Sigmoid colon (tissue), 7 donors: ENCODE measurements around the gene GIT2. TPM values are rescaled to one million over a fixed set of nuclear protein-coding genes. Genes with fewer than 3 reads are reported as not detected.

Source experiments
- DNase-seq: peaks from one replicate; pipeline ENCODE4 v3.0.0-alpha.2; 2019
- H3K27ac ChIP-seq, 4 donors: fragments of 200-600 bp; sonication (generic); one replicate each; pipeline ENCODE4 v1.5.1; 2016 to 2019; ENCODE audit warnings: mild to moderate bottlenecking in 1 of 4
- H3K27me3 ChIP-seq, 3 donors: fragments of 200-600 bp; sonication (generic); one replicate each; pipeline ENCODE4 v1.5.1; 2019; ENCODE audit warnings: mild to moderate bottlenecking in 1 of 3
- H3K36me3 ChIP-seq, 4 donors: fragments of 200-600 bp; sonication (generic); one replicate each; pipeline ENCODE4 v1.5.1; 2016 to 2019
- H3K4me1 ChIP-seq, 4 donors: fragments of 200-600 bp; sonication (generic); one replicate each; pipeline ENCODE4 v1.5.1; 2017 to 2019
- H3K4me3 ChIP-seq, 4 donors: fragments of 200-600 bp; sonication (generic); one replicate each; pipeline ENCODE4 v1.5.1; 2017 to 2019; ENCODE audit warnings: mild to moderate bottlenecking in 2 of 4, moderate library complexity in 1 of 4
- H3K9me3 ChIP-seq, 4 donors: fragments of 200-600 bp in 3 of 4; sonication (generic) in 3 of 4; one replicate each; pipeline versions ENCODE4 v1.5.1 to v1.6.1; 2013 to 2019
- EP300 ChIP-seq, 4 donors: sonication (generic); formaldehyde crosslinking; IDR thresholded peaks; one replicate each; pipeline ENCODE4 v1.6.1; 2017; ENCODE audit warnings: antibody characterized with exemption in 4 of 4
- POLR2A ChIP-seq, 2 donors: fragments of 450-650 bp; IDR thresholded peaks; one replicate each; pipeline ENCODE4 v1.6.1; 2016; ENCODE audit warnings: antibody characterized with exemption in 2 of 2, mild to moderate bottlenecking in 2 of 2, moderate library complexity in 2 of 2
- POLR2AphosphoS5 ChIP-seq, 4 donors: sonication (generic); formaldehyde crosslinking; IDR thresholded peaks; one replicate each; pipeline ENCODE4 v1.6.1; 2017; ENCODE audit warnings: antibody characterized with exemption in 4 of 4
- WGBS, 2 donors: extraction: QIAGEN DNeasy Blood & Tissue Kit; methylation state at CpG; one replicate each; pipeline ENCODE4 v1.1.7; 2013; 5-methylcytosine and 5-hydroxymethylcytosine counted together
- intact Hi-C: fragments of 100-400 bp; cut with DNase I; formaldehyde crosslinking; loops from one replicate; pipeline ENCODE4 v1.15.1; 2023
- polyA plus RNA-seq, 3 donors: library from polyadenylated mRNA; stranded (reverse); fragments of 200-250 nt; gene quantifications; one replicate each; pipeline ENCODE4 v1.2.3, GENCODE V29; 2013
- total RNA-seq, 4 donors: library from RNA; depleted of rRNA; stranded (reverse); fragments of >200 nt; gene quantifications; one replicate each; pipeline ENCODE4 v1.1.0, GENCODE V29; 2016
- TF ChIP-seq, protein P1 (sequence below), 4 experiments: fragments of 450-650 bp in 3 of 4; fragments of 200-600 bp in 1 of 4; IDR thresholded peaks; one replicate each; pipeline ENCODE4 v1.5.1; 2016 to 2019; ENCODE audit warnings: antibody characterized with exemption in 4 of 4, mild to moderate bottlenecking in 3 of 4, moderate library complexity in 2 of 4
- donor health status: healthy with polysubstance abuse.
- donor health status: Bipolar disorder and iron deficiency.
- donor health status: healthy.

Gene GIT2
- total and polyA plus RNA-seq, 7 donors: 6.0 to 54.6 (median 26.7) TPM

DNA sequence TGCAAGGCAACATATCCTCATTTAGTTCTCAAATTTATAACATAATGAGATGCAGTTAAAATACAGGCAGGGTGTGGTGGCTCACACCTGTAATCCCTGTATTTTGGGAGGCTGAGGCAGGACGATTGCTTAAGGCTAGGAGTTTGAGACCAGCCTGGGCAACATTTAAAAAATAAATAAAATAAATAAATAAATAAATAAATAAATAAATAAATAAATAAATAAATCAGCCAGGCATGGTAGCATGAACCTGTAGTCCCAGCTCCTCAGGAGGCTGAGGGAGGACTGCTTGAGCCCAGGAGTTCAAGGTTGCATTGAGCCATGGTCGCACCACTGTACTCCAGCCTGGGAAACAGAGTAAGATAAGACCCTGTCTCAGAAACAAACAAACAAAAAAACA lies 56.7 kb downstream of the GIT2 start:
- H3K4me3 ChIP-seq: no peak overlapping the region
- intact Hi-C loops: no loop called here
- no peaks in the 10 kb centered on the region for H3K27me3 ChIP-seq
- peaks cover 13 to 48% (median 22%) of the 10 kb centered on the region in 4 donors for H3K36me3 ChIP-seq
- no peaks in the 10 kb centered on the region for H3K9me3 ChIP-seq
- H3K4me1 ChIP-seq: peaks cover 0 to 15% (median 7%) of the 10 kb centered on the region in 4 donors
- TF ChIP-seq POLR2AphosphoS5 (IDR thresholded peaks at IDR 0.05) (no peak), POLR2A (IDR thresholded peaks at IDR 0.05) (no peak), EP300 (IDR thresholded peaks at IDR 0.05) (no peak)
- TF ChIP-seq, protein P1, sequence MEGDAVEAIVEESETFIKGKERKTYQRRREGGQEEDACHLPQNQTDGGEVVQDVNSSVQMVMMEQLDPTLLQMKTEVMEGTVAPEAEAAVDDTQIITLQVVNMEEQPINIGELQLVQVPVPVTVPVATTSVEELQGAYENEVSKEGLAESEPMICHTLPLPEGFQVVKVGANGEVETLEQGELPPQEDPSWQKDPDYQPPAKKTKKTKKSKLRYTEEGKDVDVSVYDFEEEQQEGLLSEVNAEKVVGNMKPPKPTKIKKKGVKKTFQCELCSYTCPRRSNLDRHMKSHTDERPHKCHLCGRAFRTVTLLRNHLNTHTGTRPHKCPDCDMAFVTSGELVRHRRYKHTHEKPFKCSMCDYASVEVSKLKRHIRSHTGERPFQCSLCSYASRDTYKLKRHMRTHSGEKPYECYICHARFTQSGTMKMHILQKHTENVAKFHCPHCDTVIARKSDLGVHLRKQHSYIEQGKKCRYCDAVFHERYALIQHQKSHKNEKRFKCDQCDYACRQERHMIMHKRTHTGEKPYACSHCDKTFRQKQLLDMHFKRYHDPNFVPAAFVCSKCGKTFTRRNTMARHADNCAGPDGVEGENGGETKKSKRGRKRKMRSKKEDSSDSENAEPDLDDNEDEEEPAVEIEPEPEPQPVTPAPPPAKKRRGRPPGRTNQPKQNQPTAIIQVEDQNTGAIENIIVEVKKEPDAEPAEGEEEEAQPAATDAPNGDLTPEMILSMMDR (IDR thresholded peaks at IDR 0.05): no peak
- WGBS, 2 donors: 56 to 83% methylated on average over 2 of the region's 2 CpGs
- H3K27ac ChIP-seq: no peak overlapping the region
- no peak for DNase-seq

DNA sequence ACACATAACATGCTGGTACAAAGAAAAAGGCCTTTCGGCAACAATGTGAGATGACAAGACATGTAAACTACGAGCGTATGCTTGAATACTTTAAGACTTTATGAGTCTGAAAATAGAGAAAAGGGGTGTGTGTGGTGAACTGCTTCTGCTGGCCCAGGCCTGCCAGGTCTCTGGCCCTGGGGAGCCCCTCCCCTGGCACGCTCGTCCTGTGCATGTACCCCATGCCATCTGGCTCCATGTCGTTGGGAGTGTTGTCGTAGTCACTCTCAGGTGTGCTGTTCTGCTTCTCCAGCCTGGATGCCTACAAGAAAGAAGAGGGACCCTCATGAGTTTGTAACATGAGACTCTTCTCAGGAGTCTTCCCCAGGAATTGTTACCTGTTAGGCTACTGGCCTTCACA lies 57.2 kb downstream of the GIT2 start:
- 94 to 97% methylated on average over 7 of the region's 7 CpGs for WGBS, 2 donors
- Histone ChIP-seq H3K36me3 (peaks cover 13 to 54% (median 22%) of the 10 kb centered on the region in 4 donors), H3K27ac (no peak overlapping the region), H3K4me3 (no peak overlapping the region), H3K27me3 (no peaks in the 10 kb centered on the region), H3K4me1 (peaks cover 0 to 15% (median 7%) of the 10 kb centered on the region in 4 donors), H3K9me3 (no peaks in the 10 kb centered on the region)
- no peak for TF ChIP-seq EP300 (IDR thresholded peaks at IDR 0.05)
- intact Hi-C loops: no loop called here
- DNase-seq: no peak

DNA sequence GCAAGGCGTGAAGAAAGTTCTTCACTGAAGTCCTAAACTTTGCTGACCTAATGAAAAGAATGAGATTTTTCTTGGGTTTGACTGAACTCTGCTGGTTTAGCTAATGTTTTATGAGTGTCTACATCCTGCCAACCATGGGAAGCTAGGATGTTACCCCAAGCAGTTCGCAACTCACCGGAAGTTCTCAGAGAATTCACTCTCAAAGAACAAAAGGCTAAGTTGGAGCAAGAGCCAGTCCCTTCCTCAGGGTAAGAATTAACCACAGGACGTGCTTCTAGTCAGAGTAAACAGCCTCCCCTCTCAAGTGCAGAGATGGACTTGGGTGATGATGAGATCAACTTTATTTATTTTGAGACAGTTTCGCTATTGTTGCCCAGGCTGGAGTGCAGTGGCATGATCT lies 58.8 kb downstream of the GIT2 start:
- Histone ChIP-seq H3K36me3 (peaks cover 13 to 69% (median 28%) of the 10 kb centered on the region in 4 donors), H3K27me3 (no peaks in the 10 kb centered on the region), H3K4me3 (no peak overlapping the region), H3K9me3 (no peaks in the 10 kb centered on the region), H3K27ac (no peak overlapping the region), H3K4me1 (peaks cover 0 to 15% (median 7%) of the 10 kb centered on the region in 4 donors)
- no peak for DNase-seq
- whole genome bisulfite sequencing, 2 donors: 87 to 92% methylated on average over 5 of the region's 5 CpGs
- intact Hi-C loops: no loop called here
- TF ChIP-seq POLR2A (IDR thresholded peaks at IDR 0.05): no peak
- TF ChIP-seq, protein P1 (IDR thresholded peaks at IDR 0.05): no peak
- no peak for TF ChIP-seq POLR2AphosphoS5 (IDR thresholded peaks at IDR 0.05)
- TF ChIP-seq EP300 (IDR thresholded peaks at IDR 0.05): no peak

DNA sequence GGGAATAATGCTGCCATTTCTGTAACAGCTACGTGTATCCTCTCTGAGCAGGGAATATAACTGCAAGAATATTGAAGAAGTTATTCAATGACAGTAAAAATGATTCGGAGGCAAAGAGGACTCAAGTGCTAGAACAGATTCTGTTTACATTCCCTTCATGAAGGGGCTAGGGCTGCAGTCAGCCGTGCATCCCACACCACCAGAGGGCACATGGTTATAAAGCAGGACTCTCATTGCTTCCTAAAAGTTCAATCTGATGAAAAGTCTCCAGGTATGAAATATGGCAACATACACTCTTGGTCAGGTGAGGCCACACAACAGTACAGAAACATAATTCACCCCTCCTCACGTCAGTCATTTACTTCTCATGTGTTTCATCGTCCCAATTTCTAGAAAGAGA lies 62.1 kb downstream of the GIT2 start:
- H3K9me3 ChIP-seq: no peaks in the 10 kb centered on the region
- H3K36me3 ChIP-seq: peaks cover 20 to 100% (median 41%) of the 10 kb centered on the region in 4 donors
- H3K27me3 ChIP-seq: no peaks in the 10 kb centered on the region
- H3K4me3 ChIP-seq: no peak overlapping the region
- H3K4me1 ChIP-seq: no peaks in the 10 kb centered on the region
- peak overlapping the region in 1 of 4 donors; percentile 51 for H3K27ac ChIP-seq
- no peak for TF ChIP-seq POLR2AphosphoS5 (IDR thresholded peaks at IDR 0.05)
- TF ChIP-seq, protein P1 (IDR thresholded peaks at IDR 0.05): no peak
- no peak for TF ChIP-seq EP300 (IDR thresholded peaks at IDR 0.05)
- no peak for TF ChIP-seq POLR2A (IDR thresholded peaks at IDR 0.05)
- intact Hi-C loops: no loop called here
- 66 to 76% methylated on average over 5 of the region's 5 CpGs for WGBS, 2 donors
- no peak for DNase-seq

DNA sequence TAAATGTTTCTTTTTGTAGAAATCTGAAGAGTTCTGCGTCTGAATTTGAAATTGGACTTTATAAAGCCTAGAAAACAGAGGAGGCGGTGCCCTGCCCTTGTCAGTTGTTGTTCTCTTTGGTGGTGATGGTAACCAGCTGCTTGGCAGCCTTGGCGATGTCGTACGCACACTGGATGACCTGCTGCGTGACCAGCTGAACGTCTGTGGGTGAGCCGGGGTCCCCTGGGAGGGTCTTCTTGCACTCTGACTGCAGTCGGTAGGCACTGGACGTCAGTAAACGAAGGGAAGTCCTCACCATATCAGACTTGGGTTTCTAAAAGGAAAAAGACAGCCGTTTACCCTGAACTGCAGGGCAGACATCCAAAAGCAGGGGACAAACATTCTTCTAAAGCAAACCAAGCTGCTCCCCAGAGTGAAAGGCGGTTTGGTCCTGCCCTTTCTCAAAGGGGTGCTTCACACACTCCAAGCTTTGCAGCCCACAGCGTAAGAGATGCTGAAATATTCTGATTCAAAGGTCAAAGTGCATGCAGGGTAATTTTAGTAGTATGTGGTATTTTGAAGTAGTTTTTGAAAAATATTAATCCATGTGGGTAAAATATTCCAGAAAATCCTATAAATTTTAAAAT lies 63.2 kb downstream of the GIT2 start:
- Histone ChIP-seq H3K4me3 (no peak overlapping the region), H3K27ac (peak overlapping the region; percentile 16 to 51 (median 33)), H3K9me3 (no peaks in the 10 kb centered on the region), H3K4me1 (no peaks in the 10 kb centered on the region), H3K27me3 (no peaks in the 10 kb centered on the region), H3K36me3 (peaks cover 12 to 92% (median 31%) of the 10 kb centered on the region in 4 donors)
- peak; percentile 79 for DNase-seq
- intact Hi-C loops: no loop called here
- TF ChIP-seq POLR2A (IDR thresholded peaks at IDR 0.05) (no peak), POLR2AphosphoS5 (IDR thresholded peaks at IDR 0.05) (peak in 3 of 4 donors; percentile 37 to 62 (median 56)), EP300 (IDR thresholded peaks at IDR 0.05) (peak in 1 of 4 donors; percentile 27)
- 82 to 88% methylated on average over 14 of the region's 14 CpGs for WGBS, 2 donors
